ENCODE data around the gene MYO5C. TPM values are rescaled to one million over a fixed set of nuclear protein-coding genes. Genes with fewer than 3 reads are reported as not detected.

Gene MYO5C
- total and polyA plus RNA-seq, 2 of the 8 experiments (the other 6 are each of a cell fraction or from before 2014, with no cell fraction given) = 8.2 to 26.7 TPM

DNA sequence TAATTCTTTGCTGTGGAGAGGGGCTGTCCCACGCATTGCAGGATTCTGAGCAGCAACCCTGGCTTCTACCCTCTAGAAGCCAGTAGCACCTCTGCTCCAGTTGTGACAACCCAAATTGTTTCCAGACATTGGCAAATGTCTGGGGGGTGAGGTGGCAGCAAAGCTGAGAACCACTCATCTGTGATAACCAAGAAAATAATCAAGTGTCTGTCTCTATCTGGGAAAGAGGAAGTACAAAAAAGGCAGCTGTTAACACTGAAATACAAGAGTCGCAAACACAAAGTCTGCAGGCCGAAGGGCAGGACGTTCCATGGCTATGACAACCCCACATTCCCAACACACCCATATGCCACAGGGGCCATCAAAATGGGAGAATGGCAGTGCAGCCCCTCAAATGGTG lies 62.2 kb downstream of the MYO5C start:
- no peak overlapping the region for H2BK15ac ChIP-seq (ENCODE audit: low read length)
- no peaks in the 10 kb centered on the region for H3K4me1 ChIP-seq (replicated peaks in 1 of 4; ENCODE audit: control insufficient read depth in 3 of 4, insufficient read depth in 4 of 4, low read length in 3 of 4)
- H3K23ac ChIP-seq (ENCODE audit: insufficient read length) = no peak overlapping the region
- H3K9ac ChIP-seq (replicated peaks in 1 of 4; ENCODE audit: extremely low read depth in 1 of 4, low read depth in 3 of 4, low read length in 3 of 4) = no peak overlapping the region
- H3K79me1 ChIP-seq (ENCODE audit: low read depth, low read length) = no peaks in the 10 kb centered on the region
- H4K91ac ChIP-seq (replicated peaks; ENCODE audit: insufficient read length, low read length) = no peak overlapping the region
- no peak overlapping the region for H3K56ac ChIP-seq (replicated peaks; ENCODE audit: insufficient read length, low read depth, low read length)
- H2BK12ac ChIP-seq (ENCODE audit: low read depth, low read length) = no peak overlapping the region
- H3K14ac ChIP-seq (ENCODE audit: insufficient read length) = no peak overlapping the region
- TF ChIP-seq SIRT6 (IDR thresholded peaks at IDR 0.05; ENCODE audit: low read length) (no peak), KDM4A (IDR thresholded peaks at IDR 0.05; ENCODE audit: low read depth, low read length, severe bottlenecking) (no peak), BCL11A (IDR thresholded peaks at IDR 0.05; ENCODE audit: low read depth in 2 of 2, low read length in 2 of 2) (no peak), SIN3A (conservative IDR thresholded peaks at IDR 0.05 in 1 of 2, IDR thresholded peaks at IDR 0.05 in 1 of 2; ENCODE audit: low read depth in 1 of 2, low read length in 2 of 2) (no peak), POLR2AphosphoS5 (IDR thresholded peaks at IDR 0.05; ENCODE audit: low read depth, low read length) (no peak), SP4 (IDR thresholded peaks at IDR 0.05; ENCODE audit: low read length) (no peak), SAP30 (IDR thresholded peaks at IDR 0.05; ENCODE audit: insufficient read depth, insufficient replicate concordance, low read length) (no peak), BACH1 (IDR thresholded peaks at IDR 0.05; ENCODE audit: low read length) (no peak)
- TF ChIP-seq, protein P1, sequence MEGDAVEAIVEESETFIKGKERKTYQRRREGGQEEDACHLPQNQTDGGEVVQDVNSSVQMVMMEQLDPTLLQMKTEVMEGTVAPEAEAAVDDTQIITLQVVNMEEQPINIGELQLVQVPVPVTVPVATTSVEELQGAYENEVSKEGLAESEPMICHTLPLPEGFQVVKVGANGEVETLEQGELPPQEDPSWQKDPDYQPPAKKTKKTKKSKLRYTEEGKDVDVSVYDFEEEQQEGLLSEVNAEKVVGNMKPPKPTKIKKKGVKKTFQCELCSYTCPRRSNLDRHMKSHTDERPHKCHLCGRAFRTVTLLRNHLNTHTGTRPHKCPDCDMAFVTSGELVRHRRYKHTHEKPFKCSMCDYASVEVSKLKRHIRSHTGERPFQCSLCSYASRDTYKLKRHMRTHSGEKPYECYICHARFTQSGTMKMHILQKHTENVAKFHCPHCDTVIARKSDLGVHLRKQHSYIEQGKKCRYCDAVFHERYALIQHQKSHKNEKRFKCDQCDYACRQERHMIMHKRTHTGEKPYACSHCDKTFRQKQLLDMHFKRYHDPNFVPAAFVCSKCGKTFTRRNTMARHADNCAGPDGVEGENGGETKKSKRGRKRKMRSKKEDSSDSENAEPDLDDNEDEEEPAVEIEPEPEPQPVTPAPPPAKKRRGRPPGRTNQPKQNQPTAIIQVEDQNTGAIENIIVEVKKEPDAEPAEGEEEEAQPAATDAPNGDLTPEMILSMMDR (IDR thresholded peaks at IDR 0.05; ENCODE audit: control extremely low read depth in 1 of 3, insufficient read depth in 1 of 3, low read depth in 1 of 3, low read length in 3 of 3) = no peak
- TF ChIP-seq, protein P2, sequence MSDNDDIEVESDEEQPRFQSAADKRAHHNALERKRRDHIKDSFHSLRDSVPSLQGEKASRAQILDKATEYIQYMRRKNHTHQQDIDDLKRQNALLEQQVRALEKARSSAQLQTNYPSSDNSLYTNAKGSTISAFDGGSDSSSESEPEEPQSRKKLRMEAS (IDR thresholded peaks at IDR 0.05) = no peak
- FAIRE-seq (no peak), DNase-seq (ENCODE audit: low read depth in 1 of 2, low spot score in 2 of 2) (no peak)
- 94% methylated on average over 4 of the region's 4 CpGs; no CpG with 5 or more reads in 1 of the 2 experiments for WGBS, 2 experiments (ENCODE audit: extremely low coverage in 1 of 2, insufficient coverage in 1 of 2, insufficient read length in 1 of 2, insufficient replicate concordance in 2 of 2, low coverage in 1 of 2, low lambda C conversion rate in 2 of 2, missing lambda C conversion rate in 1 of 2)
- H4K20me1 ChIP-seq (replicated peaks in 1 of 2; ENCODE audit: control insufficient read depth in 1 of 2, insufficient read depth in 2 of 2, low read length in 2 of 2) = no peaks in the 10 kb centered on the region
- no peak overlapping the region for H2AFZ ChIP-seq (ENCODE audit: low read length)
- no peaks in the 10 kb centered on the region for H3K23me2 ChIP-seq (ENCODE audit: low read depth, low read length)
- no peak overlapping the region for H2AK5ac ChIP-seq (ENCODE audit: low read depth, low read length)
- H3K79me2 ChIP-seq (ENCODE audit: control insufficient read depth in 1 of 2, insufficient read depth in 2 of 2, low read length in 2 of 2) = no peaks in the 10 kb centered on the region
- H2BK5ac ChIP-seq (ENCODE audit: low read depth, low read length) = no peak overlapping the region
- H4K8ac ChIP-seq (ENCODE audit: extremely low read depth, insufficient read depth, low read length) = no peak overlapping the region
- ChIA-PET CTCF (ENCODE audit: partially characterized antibody) (interaction anchor here (0.5 to 2.5 kb wide), 6 partner anchors 13 to 194 kb away, joined by 3 to 9 read pairs (median 4); no protein-coding TSS in a partner anchor), POLR2A (ENCODE audit: partially characterized antibody) (no interaction called here)
- peaks cover 13 to 40% (median 29%) of the 10 kb centered on the region in 4 experiments; a peak in 7 of 8 replicates for H3K36me3 ChIP-seq (ENCODE audit: control insufficient read depth in 2 of 4, insufficient read depth in 4 of 4, low read length in 3 of 4)
- H3K4me2 ChIP-seq (ENCODE audit: insufficient read depth in 1 of 2, low read depth in 2 of 2, low read length in 2 of 2) = no peak overlapping the region
- no peak overlapping the region for H2BK120ac ChIP-seq (replicated peaks; ENCODE audit: low read depth, low read length)
- no peaks in the 10 kb centered on the region for H3K9me3 ChIP-seq (ENCODE audit: insufficient read depth in 2 of 2, low read depth in 1 of 2, low read length in 1 of 2)
- H3K4ac ChIP-seq (replicated peaks; ENCODE audit: insufficient read length, low read depth, low read length) = no peak overlapping the region
- no peak overlapping the region for H3K4me3 ChIP-seq (ENCODE audit: extremely low read depth in 1 of 4, insufficient read depth in 2 of 4, low read depth in 3 of 4, low read length in 4 of 4)
- H3K27ac ChIP-seq (ENCODE audit: low read depth, low read length) = no peak overlapping the region
- H4K5ac ChIP-seq (ENCODE audit: insufficient read length, low read depth, low read length) = no peak overlapping the region
- H3K18ac ChIP-seq (ENCODE audit: extremely low read depth, low read length) = no peak overlapping the region
- no peaks in the 10 kb centered on the region for H3K27me3 ChIP-seq (replicated peaks in 1 of 4; ENCODE audit: control insufficient read depth in 3 of 4, extremely low read depth in 1 of 4, insufficient read depth in 3 of 4, low read length in 3 of 4)
- no peak overlapping the region for H2BK20ac ChIP-seq (ENCODE audit: low read length)

Measured in H1 (cell line).